Prostate gland (tissue), 2 donors: ENCODE results near the gene GANAB. TPM values are rescaled to one million over a fixed set of nuclear protein-coding genes. Genes with fewer than 3 reads are reported as not detected.
A peak's percentile ranks its signal among the peaks of the same experiment; 100 is the strongest.

Experiments used
- DNase-seq: peaks from one replicate; pipeline ENCODE4 v3.0.0-alpha.2; 2019; ENCODE audit warnings: low spot score
- H3K27ac ChIP-seq, 2 donors: fragments of 200-600 bp; sonication (generic); 2 replicates each; pipeline ENCODE4 v1.5.1; 2017 to 2019
- H3K27me3 ChIP-seq: fragments of 200-600 bp; sonication (generic); replicated peaks from 2 replicates; pipeline ENCODE4 v1.5.1; 2019; ENCODE audit not compliant: insufficient read depth
- H3K36me3 ChIP-seq, 2 donors: fragments of 200-600 bp; sonication (generic); 1 replicate in 1 of 2; 2 replicates in 1 of 2; pipeline versions ENCODE4 v1.5.1 to v1.8.1; 2017 to 2019
- H3K4me1 ChIP-seq: fragments of 200-600 bp; sonication (generic); replicated peaks from 2 replicates; pipeline ENCODE4 v1.5.1; 2019
- H3K4me3 ChIP-seq, 2 donors: fragments of 200-600 bp; sonication (generic); 2 replicates each; pipeline ENCODE4 v1.5.1; 2017 to 2019
- H3K9me3 ChIP-seq: fragments of 200-600 bp; sonication (generic); 2 replicates; pipeline ENCODE4 v1.5.1; 2017
- CTCF ChIP-seq, 4 experiments: fragments of 200-600 bp in 2 of 4; fragments of 450-650 bp in 2 of 4; sonication (generic) in 2 of 4; IDR thresholded peaks; 1 replicate in 3 of 4; 2 replicates in 1 of 4; pipeline ENCODE4 v1.5.1; 2016 to 2019; ENCODE audit warnings: antibody characterized with exemption in 4 of 4, mild to moderate bottlenecking in 2 of 4, moderate library complexity in 2 of 4
- POLR2A ChIP-seq: fragments of 450-650 bp; IDR thresholded peaks from one replicate; pipeline ENCODE4 v1.6.1; 2016; ENCODE audit warnings: antibody characterized with exemption, mild to moderate bottlenecking
- POLR2AphosphoS5 ChIP-seq: sonication (generic); formaldehyde crosslinking; IDR thresholded peaks from one replicate; pipeline ENCODE4 v1.6.1; 2017; ENCODE audit warnings: antibody characterized with exemption
- WGBS: methylation state at CpG from one replicate; pipeline ENCODE4 v1.1.5; 2018; 5-methylcytosine and 5-hydroxymethylcytosine counted together
- intact Hi-C: fragments of 100-400 bp; cut with DNase I; formaldehyde crosslinking; loops from one replicate; pipeline ENCODE4 v1.14.2; 2022
- total RNA-seq, 2 donors: library from RNA; depleted of rRNA; stranded (reverse); fragments of >200 nt; gene quantifications; one replicate each; pipeline ENCODE4 v1.1.0, GENCODE V29; 2016

The GANAB gene
- total RNA-seq, 2 donors from 2014 or later = 163 to 199 TPM

GRCh38 chr11:62610814-62611704, 35.4 kb downstream of the GANAB start:
- intact Hi-C loops = loop anchor here (5.0 kb wide), 1 partner anchor 64 kb away; the partner anchor contains the start of gene AHNAK
- H3K36me3 ChIP-seq = no peaks in the 10 kb centered on the region

GRCh38 chr11:62610403-62610802, 36.0 kb downstream of the GANAB start:
- H3K4me1 ChIP-seq = peaks cover 3% of the 10 kb centered on the region
- DNase-seq = no peak
- intact Hi-C loops = loop anchor here (5.0 kb wide), 1 partner anchor 63 kb away; the partner anchor contains the start of gene AHNAK
- WGBS = 93% methylated on average over 6 of the region's 6 CpGs
- H3K27me3 ChIP-seq = no peaks in the 10 kb centered on the region
- no peak overlapping the region for H3K27ac ChIP-seq
- no peak overlapping the region for H3K4me3 ChIP-seq
- no peak for TF ChIP-seq POLR2A
- TF ChIP-seq POLR2AphosphoS5 = no peak
- no peak for TF ChIP-seq CTCF (IDR thresholded peaks at IDR 0.05)
- no peaks in the 10 kb centered on the region for H3K36me3 ChIP-seq
- no peaks in the 10 kb centered on the region for H3K9me3 ChIP-seq

More at GRCh38 chr11:62610814-62611704, 35.4 kb downstream of the GANAB start:
- no peaks in the 10 kb centered on the region for H3K27me3 ChIP-seq
- no peaks in the 10 kb centered on the region for H3K9me3 ChIP-seq
- no peak for TF ChIP-seq POLR2AphosphoS5
- no peak for TF ChIP-seq CTCF (IDR thresholded peaks at IDR 0.05)
- TF ChIP-seq POLR2A = no peak
- no peak for DNase-seq
- peaks cover 3% of the 10 kb centered on the region for H3K4me1 ChIP-seq
- peak overlapping the region; percentile 75 for H3K4me3 ChIP-seq
- WGBS = 70% methylated on average over 28 of the region's 28 CpGs
- H3K27ac ChIP-seq = peak overlapping the region; percentile 97 to 98

- intact Hi-C loops = no loop called here
- Histone ChIP-seq H3K36me3 (no peaks in the 10 kb centered on the region), H3K27me3 (no peaks in the 10 kb centered on the region), H3K9me3 (no peaks in the 10 kb centered on the region), H3K27ac (no peak overlapping the region), H3K4me3 (no peak overlapping the region), H3K4me1 (peaks cover 3% of the 10 kb centered on the region)
- no peak for TF ChIP-seq CTCF (IDR thresholded peaks at IDR 0.05)
- no peak for TF ChIP-seq POLR2A
- TF ChIP-seq POLR2AphosphoS5 = no peak
- 88% methylated on average over 12 of the region's 12 CpGs for WGBS
- DNase-seq = no peak
These were observed 37.6 kb downstream of the GANAB start for GRCh38 chr11:62608776-62609175.

GRCh38 chr11:62607714-62608113, 38.7 kb downstream of the GANAB start:
- H3K9me3 ChIP-seq = no peaks in the 10 kb centered on the region
- no peak for DNase-seq
- H3K4me3 ChIP-seq = no peak overlapping the region
- 86% methylated on average over 4 of the region's 4 CpGs for WGBS
- TF ChIP-seq POLR2A = no peak
- peaks cover 3% of the 10 kb centered on the region for H3K4me1 ChIP-seq
- intact Hi-C loops = no loop called here
- no peak overlapping the region for H3K27ac ChIP-seq
- no peaks in the 10 kb centered on the region for H3K27me3 ChIP-seq
- no peaks in the 10 kb centered on the region for H3K36me3 ChIP-seq

GRCh38 chr11:62605902-62606301, 40.5 kb downstream of the GANAB start:
- no peak for DNase-seq
- intact Hi-C loops = no loop called here
- Histone ChIP-seq H3K36me3 (no peaks in the 10 kb centered on the region), H3K27ac (no peak overlapping the region), H3K9me3 (no peaks in the 10 kb centered on the region), H3K4me3 (no peak overlapping the region), H3K4me1 (peaks cover 2% of the 10 kb centered on the region), H3K27me3 (no peaks in the 10 kb centered on the region)
- 93% methylated on average over 15 of the region's 15 CpGs for WGBS
- TF ChIP-seq POLR2A = no peak
- TF ChIP-seq POLR2AphosphoS5 = no peak
- no peak for TF ChIP-seq CTCF (IDR thresholded peaks at IDR 0.05)
